Thyroid gland (tissue), 4 donors: ENCODE data around the gene XPC.

Experiments used
- POLR2A ChIP-seq, 2 donors: fragments of 450-650 bp; IDR thresholded peaks; one replicate each; pipeline ENCODE4 v1.6.1; 2017; ENCODE audit warnings: antibody characterized with exemption in 2 of 2, mild to moderate bottlenecking in 2 of 2, moderate library complexity in 1 of 2
- TF ChIP-seq, protein P1 (sequence below), 6 experiments: fragments of 200-600 bp in 3 of 6; fragments of 450-650 bp in 3 of 6; sonication (generic) in 3 of 6; IDR thresholded peaks; one replicate each; pipeline ENCODE4 v1.5.1; 2016 to 2019; ENCODE audit warnings: antibody characterized with exemption in 6 of 6, mild to moderate bottlenecking in 2 of 6, inconsistent platforms in 1 of 6, moderate library complexity in 1 of 6

DNA sequence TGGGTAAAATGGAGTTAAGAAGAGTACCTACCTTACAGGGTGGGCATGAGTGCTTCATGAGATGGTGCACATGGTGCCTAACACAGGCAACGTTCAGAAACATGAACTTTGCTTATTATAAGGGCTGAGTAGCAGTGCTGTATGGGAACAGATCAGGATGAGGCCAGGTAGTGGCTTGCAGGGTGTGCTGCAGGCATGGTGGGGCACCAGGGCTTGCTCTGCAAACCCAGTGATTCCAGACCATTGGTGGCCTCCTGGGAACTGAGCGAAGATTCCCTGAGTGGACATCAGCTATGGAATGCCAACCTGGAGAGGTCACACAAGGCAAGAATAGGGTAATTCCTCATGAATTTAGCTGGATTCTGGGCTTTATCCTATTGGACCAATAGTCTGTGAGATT is 37.7 kb downstream of the XPC start:
- TF ChIP-seq, protein P1, sequence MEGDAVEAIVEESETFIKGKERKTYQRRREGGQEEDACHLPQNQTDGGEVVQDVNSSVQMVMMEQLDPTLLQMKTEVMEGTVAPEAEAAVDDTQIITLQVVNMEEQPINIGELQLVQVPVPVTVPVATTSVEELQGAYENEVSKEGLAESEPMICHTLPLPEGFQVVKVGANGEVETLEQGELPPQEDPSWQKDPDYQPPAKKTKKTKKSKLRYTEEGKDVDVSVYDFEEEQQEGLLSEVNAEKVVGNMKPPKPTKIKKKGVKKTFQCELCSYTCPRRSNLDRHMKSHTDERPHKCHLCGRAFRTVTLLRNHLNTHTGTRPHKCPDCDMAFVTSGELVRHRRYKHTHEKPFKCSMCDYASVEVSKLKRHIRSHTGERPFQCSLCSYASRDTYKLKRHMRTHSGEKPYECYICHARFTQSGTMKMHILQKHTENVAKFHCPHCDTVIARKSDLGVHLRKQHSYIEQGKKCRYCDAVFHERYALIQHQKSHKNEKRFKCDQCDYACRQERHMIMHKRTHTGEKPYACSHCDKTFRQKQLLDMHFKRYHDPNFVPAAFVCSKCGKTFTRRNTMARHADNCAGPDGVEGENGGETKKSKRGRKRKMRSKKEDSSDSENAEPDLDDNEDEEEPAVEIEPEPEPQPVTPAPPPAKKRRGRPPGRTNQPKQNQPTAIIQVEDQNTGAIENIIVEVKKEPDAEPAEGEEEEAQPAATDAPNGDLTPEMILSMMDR (IDR thresholded peaks at IDR 0.05): no peak
- no peak for TF ChIP-seq POLR2A (IDR thresholded peaks at IDR 0.05)
